ENCODE results near the gene LIMS2. TPM values are rescaled to one million over a fixed set of nuclear protein-coding genes. Genes with fewer than 3 reads are reported as not detected.
A peak's percentile ranks its signal among the peaks of the same experiment; 100 is the strongest.

LIMS2 gene
- total RNA-seq, 1 donor from 2014 or later: 237 TPM

- DNase-seq: peak; percentile 50
- intact Hi-C loops (cut with DNase I): no loop called here
- no peak for ATAC-seq (ENCODE audit: poor library complexity)
Observed at GRCh38 chr2:127651381-127651809, 23.9 kb downstream of the LIMS2 start.

GRCh38 chr2:127650785-127651380 lies 24.4 kb downstream of the LIMS2 start:
- intact Hi-C loops (cut with DNase I): no loop called here
- DNase-seq: peak; percentile 58
- ATAC-seq (ENCODE audit: poor library complexity): no peak

GRCh38 chr2:127650041-127650784 lies 25.1 kb downstream of the LIMS2 start:
- ATAC-seq (ENCODE audit: poor library complexity) (no peak), DNase-seq (peak; percentile 41)
- intact Hi-C loops (cut with DNase I): no loop called here

GRCh38 chr2:127649684-127650040 lies 25.7 kb downstream of the LIMS2 start:
- intact Hi-C loops (cut with DNase I): no loop called here
- peak; percentile 32 for ATAC-seq (ENCODE audit: poor library complexity)

GRCh38 chr2:127649100-127649611 lies 26.2 kb downstream of the LIMS2 start:
- intact Hi-C loops (cut with DNase I): no loop called here
- ATAC-seq (ENCODE audit: poor library complexity): peak; percentile 14
- peak; percentile 67 for DNase-seq

More at GRCh38 chr2:127649684-127650040, 25.7 kb downstream of the LIMS2 start:
- DNase-seq: peak; percentile 73

- DNase-seq (peak; percentile 37), ATAC-seq (ENCODE audit: poor library complexity) (no peak)
- intact Hi-C loops (cut with DNase I): no loop called here
Observed at GRCh38 chr2:127648321-127648720, 27.0 kb downstream of the LIMS2 start.

GRCh38 chr2:127647242-127648190 lies 27.8 kb downstream of the LIMS2 start:
- intact Hi-C loops (cut with DNase I): no loop called here
- DNase-seq: peak; percentile 44
- no peak for ATAC-seq (ENCODE audit: poor library complexity)

- ATAC-seq (ENCODE audit: poor library complexity): no peak
- intact Hi-C loops (cut with DNase I): no loop called here
- peak; percentile 44 for DNase-seq
Observed at GRCh38 chr2:127646487-127647241, 28.7 kb downstream of the LIMS2 start.

GRCh38 chr2:127645395-127646291 lies 29.7 kb downstream of the LIMS2 start, which contains the start of gene GPR17:
Gene GPR17 (plus strand): TSS chr2:127646153. CDS start chr2:127650736, 4,583 bp downstream.
- intact Hi-C loops (cut with DNase I): no loop called here
- ATAC-seq (ENCODE audit: poor library complexity) (no peak), DNase-seq (peak; percentile 38)

- ATAC-seq (ENCODE audit: poor library complexity) (no peak), DNase-seq (no peak)
- intact Hi-C loops (cut with DNase I): no loop called here
Observed at GRCh38 chr2:127645026-127645394, 30.3 kb downstream of the LIMS2 start.

GRCh38 chr2:127644066-127645025 lies 31.0 kb downstream of the LIMS2 start:
- peak; percentile 26 for DNase-seq
- ATAC-seq (ENCODE audit: poor library complexity): no peak
- intact Hi-C loops (cut with DNase I): no loop called here

- intact Hi-C loops (cut with DNase I): no loop called here
- DNase-seq: peak; percentile 33
- no peak for ATAC-seq (ENCODE audit: poor library complexity)
Observed at GRCh38 chr2:127643439-127644065, 31.8 kb downstream of the LIMS2 start.

- ATAC-seq (ENCODE audit: poor library complexity): no peak
- intact Hi-C loops (cut with DNase I): no loop called here
- no peak for DNase-seq
Observed at GRCh38 chr2:127642706-127643438, 32.5 kb downstream of the LIMS2 start.

GRCh38 chr2:127641846-127642507 lies 33.4 kb downstream of the LIMS2 start:
- intact Hi-C loops (cut with DNase I): no loop called here
- no peak for ATAC-seq (ENCODE audit: poor library complexity)
- no peak for DNase-seq

- ATAC-seq (ENCODE audit: poor library complexity) (no peak), DNase-seq (no peak)
- intact Hi-C loops (cut with DNase I): no loop called here
Observed at GRCh38 chr2:127641133-127641532, 34.2 kb downstream of the LIMS2 start.
